Erythroblast (primary cell): ENCODE data around the gene ARGLU1.

Source experiments
- GATA1 ChIP-seq: IDR thresholded peaks from 2 replicates; pipeline ENCODE4 v1.6.1; 2011; ENCODE audit warnings: low read depth, mild to moderate bottlenecking, control low read depth, low read length, moderate library complexity
- POLR2A ChIP-seq: IDR thresholded peaks from 2 replicates; pipeline ENCODE4 v1.6.1; 2011; ENCODE audit warnings: mild to moderate bottlenecking, low read length

DNA sequence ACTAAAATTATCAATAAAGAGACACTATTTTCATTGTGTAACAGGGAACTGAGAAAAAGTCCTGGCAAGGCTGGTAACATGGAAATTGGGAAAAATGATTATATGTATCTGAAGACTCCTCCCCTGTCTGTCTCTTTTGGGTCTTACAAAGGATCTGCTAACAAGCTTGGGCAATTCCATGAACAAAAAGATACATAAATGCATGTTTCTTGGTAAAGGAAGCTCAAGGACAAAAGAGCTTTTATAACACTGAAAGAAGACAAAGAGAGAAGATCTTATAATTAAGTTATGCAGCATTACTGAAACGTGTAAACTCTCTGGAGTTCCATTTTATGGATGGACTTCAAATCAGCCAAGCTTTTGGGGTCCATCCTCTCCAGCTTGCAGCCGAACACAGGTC, 61.7 kb downstream of the ARGLU1 start:
- TF ChIP-seq POLR2A (no peak), GATA1 (no peak)
